Aorta (tissue), 5 donors: ENCODE results near the gene FGD6. TPM values are rescaled to one million over a fixed set of nuclear protein-coding genes. Genes with fewer than 3 reads are reported as not detected.

Source experiments
- ATAC-seq: fragments of 200-7000 bp; cut with Tn5 transposase; one replicate; pipeline ENCODE4 v1.9.1; 2022; ENCODE audit warnings: moderate library complexity; ENCODE audit not compliant: low FRiP score
- DNase-seq, 2 donors: peaks; one replicate each; pipeline ENCODE4 v3.0.0-alpha.2; 2020
- H3K27ac ChIP-seq, 2 donors: one replicate each; pipeline ENCODE4 v1.5.1; 2013; ENCODE audit warnings: low read length in 2 of 2, mild to moderate bottlenecking in 2 of 2, moderate library complexity in 2 of 2, control low read depth in 1 of 2, inconsistent platforms in 1 of 2, low read depth in 1 of 2
- H3K27me3 ChIP-seq, 2 donors: one replicate each; pipeline ENCODE4 v1.6.1; 2013; ENCODE audit warnings: control low read depth in 1 of 2, low read length in 1 of 2, mild to moderate bottlenecking in 1 of 2, moderate library complexity in 1 of 2; ENCODE audit not compliant: insufficient read depth in 2 of 2, control insufficient read depth in 1 of 2
- H3K36me3 ChIP-seq, 2 donors: one replicate each; pipeline ENCODE4 v1.6.1; 2013; ENCODE audit warnings: control low read depth in 1 of 2, low read length in 1 of 2, mild to moderate bottlenecking in 1 of 2; ENCODE audit not compliant: insufficient read depth in 2 of 2, control insufficient read depth in 1 of 2
- H3K4me1 ChIP-seq, 2 donors: one replicate each; pipeline ENCODE4 v1.6.1; 2013; ENCODE audit warnings: low read length in 2 of 2, control low read depth in 1 of 2, mild to moderate bottlenecking in 1 of 2, moderate library complexity in 1 of 2; ENCODE audit not compliant: insufficient read depth in 2 of 2, control insufficient read depth in 1 of 2
- H3K4me3 ChIP-seq, 2 donors: one replicate each; pipeline ENCODE4 v1.5.1; 2013; ENCODE audit warnings: low read length in 2 of 2, control low read depth in 1 of 2, mild to moderate bottlenecking in 1 of 2
- H3K9me3 ChIP-seq: one replicate; pipeline ENCODE4 v1.6.1; 2013; ENCODE audit warnings: mild to moderate bottlenecking, low read length; ENCODE audit not compliant: control insufficient read depth
- WGBS, 2 donors: extraction: QIAGEN DNeasy Blood & Tissue Kit; methylation state at CpG; one replicate each; pipeline ENCODE4 v1.1.7; 2013; 5-methylcytosine and 5-hydroxymethylcytosine counted together
- intact Hi-C, 2 donors: fragments of 100-400 bp; cut with DNase I; formaldehyde crosslinking; loops; one replicate each; pipeline versions ENCODE4 v1.14.2 to v1.15.0; 2022
- polyA plus RNA-seq, 2 donors: library from polyadenylated mRNA; stranded (reverse); fragments of 200-250 nt; gene quantifications; one replicate each; pipeline ENCODE4 v1.2.3, GENCODE V29; 2013
- total RNA-seq, 2 donors: library from RNA; stranded (reverse); fragmentation: NEBNext Ultra II Directional; extraction: Animal tissue kit (Norgen Biotek cat#: 25700); gene quantifications; one replicate each; pipeline ENCODE4 v1.2.1, GENCODE V29; 2021
- donor health status: healthy with polysubstance abuse.
- donor health status: Bipolar disorder and iron deficiency.
- donor health status: DM: no; HTN: no; CAD: no.
- donor health status: DM: no; HTN: no; CAD: no.
- donor health status: DM: yes; HTN: yes; CAD: no.

The FGD6 gene
- total and polyA plus RNA-seq, 4 donors, result 0.95 to 15.5 (median 5.1) TPM

- no peak for DNase-seq
- Histone ChIP-seq H3K4me1 (no peaks in the 10 kb centered on the region), H3K27me3 (no peaks in the 10 kb centered on the region), H3K36me3 (no peaks in the 10 kb centered on the region), H3K9me3 (no peaks in the 10 kb centered on the region), H3K4me3 (no peak overlapping the region), H3K27ac (peak overlapping the region in 1 of 2 donors; percentile 73)
- ATAC-seq, result no peak
- 29 to 30% methylated on average over 7 of the region's 7 CpGs for WGBS, 2 donors
- intact Hi-C loops, result no loop called here
Observed at GRCh38 chr12:95124106-95124505, 93.2 kb downstream of the FGD6 start.

DNA sequence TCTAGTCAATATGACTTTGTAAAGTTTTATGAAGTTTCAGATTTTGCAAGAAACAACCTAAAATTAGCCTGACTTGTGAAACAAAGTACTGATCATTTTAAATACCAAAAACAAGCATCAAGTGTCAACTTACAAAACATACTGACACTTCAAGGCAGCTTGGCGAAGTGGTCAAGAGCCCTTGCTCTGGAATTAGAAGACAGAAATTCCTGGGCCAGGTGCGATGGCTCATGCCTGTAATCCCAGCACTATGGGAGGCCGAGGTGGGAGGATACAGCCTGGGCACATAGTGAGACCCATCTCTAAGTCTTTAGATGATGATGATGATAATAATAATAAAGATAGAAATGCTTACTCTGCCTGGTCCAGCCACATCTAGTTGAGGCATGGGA, 98.5 kb downstream of the FGD6 start:
- WGBS, 2 donors, result 66 to 68% methylated on average over 3 of the region's 3 CpGs
- DNase-seq (no peak), ATAC-seq (no peak)
- H3K4me3 ChIP-seq, result no peak overlapping the region
- H3K27me3 ChIP-seq, result no peaks in the 10 kb centered on the region
- H3K36me3 ChIP-seq, result no peaks in the 10 kb centered on the region
- peak overlapping the region in 1 of 2 donors; percentile 50 for H3K27ac ChIP-seq
- H3K4me1 ChIP-seq, result peaks cover 4 to 6% of the 10 kb centered on the region in 2 donors
- H3K9me3 ChIP-seq, result no peaks in the 10 kb centered on the region
- intact Hi-C loops, result loop anchor here (1.0 to 10.0 kb wide), 3 partner anchors 99 to 416 kb away; partner anchors contain the start of genes FGD6 (in 2 of the 2) and VEZT (in 2 of the 2)

DNA sequence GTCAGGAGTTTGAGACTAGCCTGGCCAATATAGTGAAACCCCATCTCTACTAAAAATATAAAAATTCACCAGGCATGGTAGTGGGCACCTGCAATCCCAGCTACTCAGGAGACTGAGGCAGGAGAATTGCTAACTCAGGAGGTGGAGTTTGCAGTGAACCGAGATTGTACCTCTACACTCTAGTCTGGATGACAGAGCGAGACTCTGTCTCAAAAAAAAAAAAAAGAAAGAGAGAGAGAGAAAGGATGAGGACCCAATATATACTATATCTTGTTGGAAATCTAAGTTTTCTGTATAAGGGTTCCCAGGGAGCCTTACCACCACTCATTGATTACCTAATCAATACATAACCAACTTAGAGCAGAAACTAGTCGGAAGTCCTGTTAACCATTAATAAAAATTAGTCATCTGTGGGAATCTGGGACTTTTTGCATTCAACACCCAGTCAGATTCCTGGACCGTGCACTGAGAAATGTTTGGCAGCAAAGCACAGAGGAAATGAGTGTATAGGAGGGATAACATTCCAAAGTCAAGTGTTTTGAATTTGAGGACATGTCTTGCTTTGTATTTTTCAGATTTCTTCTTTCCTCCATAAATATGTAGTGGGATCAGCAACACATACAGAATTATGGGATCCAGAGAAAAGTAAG, 99.0 kb downstream of the FGD6 start:
- peak overlapping the region in 1 of 2 donors; percentile 54 for H3K27ac ChIP-seq
- H3K36me3 ChIP-seq, result no peaks in the 10 kb centered on the region
- WGBS, 2 donors, result 13 to 17% methylated on average over 4 of the region's 4 CpGs
- H3K4me1 ChIP-seq, result peaks cover 4 to 6% of the 10 kb centered on the region in 2 donors
- H3K4me3 ChIP-seq, result no peak overlapping the region
- ATAC-seq (no peak), DNase-seq (no peak)
- intact Hi-C loops, result loop anchor here (5.0 to 10.0 kb wide), 2 partner anchors 99 to 417 kb away; partner anchors contain the start of genes FGD6 (in 2 of the 2) and VEZT (in 2 of the 2)
- H3K9me3 ChIP-seq, result no peaks in the 10 kb centered on the region
- no peaks in the 10 kb centered on the region for H3K27me3 ChIP-seq

DNA sequence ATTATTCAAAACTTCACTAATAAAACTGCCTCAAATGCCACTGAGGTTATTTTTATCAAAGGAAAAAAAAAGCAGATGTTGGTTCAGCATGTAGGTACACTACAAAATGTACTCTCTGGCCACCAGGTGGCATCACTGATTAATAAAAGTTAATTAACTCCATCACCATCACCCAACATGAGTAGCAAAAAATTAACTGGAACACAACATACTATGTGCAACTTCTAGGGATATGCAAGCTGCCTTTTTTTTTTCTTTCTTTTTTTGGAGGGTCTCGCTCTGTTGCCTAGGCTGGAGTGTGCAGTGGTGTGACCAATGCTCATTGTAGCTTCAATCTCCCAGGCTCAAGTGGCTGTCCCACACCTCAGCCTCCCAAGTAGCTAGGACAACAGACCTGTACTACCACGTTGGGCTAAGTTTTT, 100.1 kb downstream of the FGD6 start:
- Histone ChIP-seq H3K4me3 (no peak overlapping the region), H3K9me3 (no peaks in the 10 kb centered on the region), H3K27ac (peak overlapping the region in 1 of 2 donors; percentile 10), H3K36me3 (no peaks in the 10 kb centered on the region), H3K4me1 (peaks cover 4 to 6% of the 10 kb centered on the region in 2 donors), H3K27me3 (no peaks in the 10 kb centered on the region)
- ATAC-seq (peak; percentile 84), DNase-seq (peak in 1 of 2 donors; percentile 63)
- WGBS, 2 donors, result 35 to 44% methylated on average over 2 of the region's 2 CpGs
- intact Hi-C loops, result loop anchor here (2.0 to 10.0 kb wide), 3 partner anchors 100 to 418 kb away; partner anchors contain the start of genes FGD6 (in 2 of the 2) and VEZT (in 2 of the 2)

- Histone ChIP-seq H3K27me3 (no peaks in the 10 kb centered on the region), H3K4me1 (peaks cover 4 to 6% of the 10 kb centered on the region in 2 donors), H3K36me3 (no peaks in the 10 kb centered on the region), H3K4me3 (no peak overlapping the region), H3K9me3 (no peaks in the 10 kb centered on the region), H3K27ac (peak overlapping the region; percentile 33 to 67)
- intact Hi-C loops, result loop anchor here (1.0 to 10.0 kb wide), 4 partner anchors 101 to 418 kb away; partner anchors contain the start of genes FGD6 (in 2 of the 2) and VEZT (in 2 of the 2)
- DNase-seq (no peak), ATAC-seq (peak; percentile 31)
- 22 to 26% methylated on average over 3 of the region's 3 CpGs for WGBS, 2 donors
Observed at GRCh38 chr12:95116773-95117172, 100.5 kb downstream of the FGD6 start.

DNA sequence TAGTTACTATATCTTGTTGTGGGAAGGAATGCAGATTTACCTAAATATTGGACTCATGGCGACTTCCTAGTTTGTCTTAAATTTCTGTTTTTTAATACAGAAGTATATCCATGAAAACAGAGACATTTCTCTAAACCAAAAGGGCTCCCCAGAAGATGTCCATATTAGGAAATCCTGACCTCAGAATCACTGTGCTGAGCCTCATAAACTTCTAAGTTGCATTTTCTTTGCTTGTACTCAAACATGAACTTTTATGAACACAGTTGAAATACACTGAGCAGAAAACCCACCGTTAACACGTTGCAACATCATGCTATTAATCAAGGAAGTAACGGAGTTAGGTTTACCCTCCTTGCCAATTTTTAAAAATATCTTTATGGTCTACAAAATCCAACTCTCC, 100.9 kb downstream of the FGD6 start:
- peak overlapping the region in 1 of 2 donors; percentile 67 for H3K27ac ChIP-seq
- DNase-seq (no peak), ATAC-seq (no peak)
- peaks cover 4 to 6% of the 10 kb centered on the region in 2 donors for H3K4me1 ChIP-seq
- H3K36me3 ChIP-seq, result no peaks in the 10 kb centered on the region
- WGBS, 2 donors, result 16 to 18% methylated on average over 4 of the region's 4 CpGs
- H3K4me3 ChIP-seq, result no peak overlapping the region
- H3K9me3 ChIP-seq, result no peaks in the 10 kb centered on the region
- H3K27me3 ChIP-seq, result no peaks in the 10 kb centered on the region
- intact Hi-C loops, result loop anchor here (1.0 to 10.0 kb wide), 4 partner anchors 101 to 418 kb away; partner anchors contain the start of genes FGD6 (in 2 of the 2) and VEZT (in 2 of the 2)

- H3K9me3 ChIP-seq, result no peaks in the 10 kb centered on the region
- 46 to 49% methylated on average over 7 of the region's 7 CpGs for WGBS, 2 donors
- no peaks in the 10 kb centered on the region for H3K36me3 ChIP-seq
- intact Hi-C loops, result loop anchor here (1.0 to 10.0 kb wide), 4 partner anchors 102 to 419 kb away; partner anchors contain the start of genes FGD6 (in 2 of the 2) and VEZT (in 2 of the 2)
- H3K4me3 ChIP-seq, result no peak overlapping the region
- no peaks in the 10 kb centered on the region for H3K27me3 ChIP-seq
- no peak for DNase-seq
- peaks cover 4 to 6% of the 10 kb centered on the region in 2 donors for H3K4me1 ChIP-seq
- no peak overlapping the region for H3K27ac ChIP-seq
- no peak for ATAC-seq
Observed at GRCh38 chr12:95115641-95116040, 101.6 kb downstream of the FGD6 start.

DNA sequence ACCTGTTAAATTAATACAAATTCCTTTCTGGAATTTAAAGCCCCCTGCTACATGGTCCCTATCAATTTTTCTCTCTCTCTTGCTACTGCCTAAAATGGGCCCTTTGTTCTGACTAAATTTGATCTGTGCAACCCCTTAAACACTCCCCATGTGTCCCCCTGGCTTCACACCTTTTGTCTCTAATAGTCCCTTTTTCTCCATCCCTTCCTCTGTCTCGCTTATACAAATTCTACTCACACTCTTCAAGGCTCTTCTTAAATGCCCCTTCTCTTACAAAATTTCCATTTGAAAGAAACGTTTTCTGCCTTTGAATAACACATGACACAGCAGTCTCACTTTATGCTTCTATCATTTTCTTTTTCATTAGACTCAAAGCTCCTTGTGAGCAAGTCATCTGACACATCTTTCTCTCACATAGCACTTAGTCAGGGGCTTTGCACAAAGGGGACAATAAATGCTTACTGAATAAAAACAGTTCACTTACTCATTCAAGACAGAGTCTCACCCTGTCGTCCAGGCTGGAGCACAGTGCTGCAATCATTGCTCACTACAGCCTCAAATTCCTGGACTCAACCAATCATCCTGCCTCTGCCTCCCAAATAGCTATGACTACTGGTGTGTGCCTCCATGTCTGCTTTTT, 102.4 kb downstream of the FGD6 start:
- Histone ChIP-seq H3K27me3 (no peaks in the 10 kb centered on the region), H3K4me1 (peaks cover 4 to 6% of the 10 kb centered on the region in 2 donors), H3K4me3 (no peak overlapping the region), H3K27ac (no peak overlapping the region), H3K36me3 (no peaks in the 10 kb centered on the region), H3K9me3 (no peaks in the 10 kb centered on the region)
- ATAC-seq (no peak), DNase-seq (no peak)
- 56 to 59% methylated on average over 3 of the region's 3 CpGs for WGBS, 2 donors
- intact Hi-C loops, result loop anchor here (5.0 to 10.0 kb wide), 2 partner anchors 102 to 420 kb away; partner anchors contain the start of genes FGD6 (in 2 of the 2) and VEZT (in 2 of the 2)
